Measurements from ENCODE around the gene WWOX. TPM values are rescaled to one million over a fixed set of nuclear protein-coding genes. Genes with fewer than 3 reads are reported as not detected.

WWOX gene
- polyA plus RNA-seq, 1 donor (not counting 4 experiments of a cell fraction or from before 2014, with no cell fraction given) = 5.1 TPM

GRCh38 chr16:78215222-78215621 lies 115.8 kb downstream of the WWOX start:
- H3K4me1 ChIP-seq (ENCODE audit: control insufficient read depth, extremely low read depth, insufficient read depth, low read length) = peaks cover 26% of the 10 kb centered on the region
- H3K27me3 ChIP-seq (ENCODE audit: control insufficient read depth, extremely low read depth, insufficient read depth, low read length) = no peaks in the 10 kb centered on the region
- DNase-seq (ENCODE audit: low read depth, low spot score) (no peak), FAIRE-seq (no peak)
- H4K20me1 ChIP-seq (ENCODE audit: control insufficient read depth, extremely low read depth, insufficient read depth, low read length) = no peaks in the 10 kb centered on the region
- H3K9me3 ChIP-seq (ENCODE audit: control insufficient read depth, low read depth, low read length) = no peaks in the 10 kb centered on the region
- no peak overlapping the region for H3K4me2 ChIP-seq (ENCODE audit: control insufficient read depth, extremely low read depth, insufficient read depth, low read depth, low read length)
- H3K79me2 ChIP-seq (ENCODE audit: control insufficient read depth, insufficient read depth, low read length) = no peaks in the 10 kb centered on the region
- H3K9ac ChIP-seq (ENCODE audit: control insufficient read depth, extremely low read depth, insufficient read depth, low read length) = no peak overlapping the region
- H3K4me3 ChIP-seq (ENCODE audit: control insufficient read depth in 2 of 3, extremely low read depth in 1 of 3, insufficient read depth in 2 of 3, low read depth in 1 of 3, low read length in 3 of 3) = no peak overlapping the region
- no peaks in the 10 kb centered on the region for H3K9me1 ChIP-seq (ENCODE audit: control insufficient read depth, extremely low read depth, insufficient read depth, low read length)
- no peaks in the 10 kb centered on the region for H3K36me3 ChIP-seq (ENCODE audit: control insufficient read depth in 2 of 2, extremely low read depth in 1 of 2, insufficient read depth in 2 of 2, low read length in 2 of 2)
- H3K27ac ChIP-seq (ENCODE audit: control insufficient read depth, insufficient read depth, low read length) = no peak overlapping the region
- dilution Hi-C loops (cut with MboI; ENCODE audit: extremely low pct_ligation_motif_present, low sequenced_read_pairs) = no loop called here
- TF ChIP-seq CTCF (optimal IDR thresholded peaks at IDR 0.05 in 1 of 3, IDR thresholded peaks at IDR 0.05 in 1 of 3, conservative IDR thresholded peaks at IDR 0.05 in 1 of 3; ENCODE audit: extremely low read depth in 1 of 3, insufficient read depth in 2 of 3, low read length in 3 of 3) (no peak), EZH2 (IDR thresholded peaks at IDR 0.05; ENCODE audit: low read length) (no peak)
- no peak overlapping the region for H2AFZ ChIP-seq (ENCODE audit: control insufficient read depth, low read length)

- H3K4me2 ChIP-seq (ENCODE audit: control insufficient read depth, extremely low read depth, insufficient read depth, low read depth, low read length) = no peak overlapping the region
- H3K36me3 ChIP-seq (ENCODE audit: control insufficient read depth in 2 of 2, extremely low read depth in 1 of 2, insufficient read depth in 2 of 2, low read length in 2 of 2) = no peaks in the 10 kb centered on the region
- FAIRE-seq (no peak), DNase-seq (ENCODE audit: low read depth, low spot score) (no peak)
- no peak overlapping the region for H3K4me3 ChIP-seq (ENCODE audit: control insufficient read depth in 2 of 3, extremely low read depth in 1 of 3, insufficient read depth in 2 of 3, low read depth in 1 of 3, low read length in 3 of 3)
- H3K79me2 ChIP-seq (ENCODE audit: control insufficient read depth, insufficient read depth, low read length) = no peaks in the 10 kb centered on the region
- no peak overlapping the region for H3K27ac ChIP-seq (ENCODE audit: control insufficient read depth, insufficient read depth, low read length)
- H3K9me3 ChIP-seq (ENCODE audit: control insufficient read depth, low read depth, low read length) = no peaks in the 10 kb centered on the region
- no peaks in the 10 kb centered on the region for H4K20me1 ChIP-seq (ENCODE audit: control insufficient read depth, extremely low read depth, insufficient read depth, low read length)
- no peaks in the 10 kb centered on the region for H3K27me3 ChIP-seq (ENCODE audit: control insufficient read depth, extremely low read depth, insufficient read depth, low read length)
- no peak overlapping the region for H2AFZ ChIP-seq (ENCODE audit: control insufficient read depth, low read length)
- no peaks in the 10 kb centered on the region for H3K9me1 ChIP-seq (ENCODE audit: control insufficient read depth, extremely low read depth, insufficient read depth, low read length)
- H3K4me1 ChIP-seq (ENCODE audit: control insufficient read depth, extremely low read depth, insufficient read depth, low read length) = peaks cover 15% of the 10 kb centered on the region
- dilution Hi-C loops (cut with MboI; ENCODE audit: extremely low pct_ligation_motif_present, low sequenced_read_pairs) = no loop called here
- H3K9ac ChIP-seq (ENCODE audit: control insufficient read depth, extremely low read depth, insufficient read depth, low read length) = no peak overlapping the region
- TF ChIP-seq CTCF (optimal IDR thresholded peaks at IDR 0.05 in 1 of 3, IDR thresholded peaks at IDR 0.05 in 1 of 3, conservative IDR thresholded peaks at IDR 0.05 in 1 of 3; ENCODE audit: extremely low read depth in 1 of 3, insufficient read depth in 2 of 3, low read length in 3 of 3) (no peak), EZH2 (IDR thresholded peaks at IDR 0.05; ENCODE audit: low read length) (no peak)
Observed at GRCh38 chr16:78216166-78216745, 116.8 kb downstream of the WWOX start.

Data from keratinocyte (primary cell).